ENCODE measurements around the gene ASTE1. TPM values are rescaled to one million over a fixed set of nuclear protein-coding genes. Genes with fewer than 3 reads are reported as not detected.

ASTE1 gene
- polyA plus RNA-seq, 1 donor from 2014 or later, result 2.0 TPM

DNA sequence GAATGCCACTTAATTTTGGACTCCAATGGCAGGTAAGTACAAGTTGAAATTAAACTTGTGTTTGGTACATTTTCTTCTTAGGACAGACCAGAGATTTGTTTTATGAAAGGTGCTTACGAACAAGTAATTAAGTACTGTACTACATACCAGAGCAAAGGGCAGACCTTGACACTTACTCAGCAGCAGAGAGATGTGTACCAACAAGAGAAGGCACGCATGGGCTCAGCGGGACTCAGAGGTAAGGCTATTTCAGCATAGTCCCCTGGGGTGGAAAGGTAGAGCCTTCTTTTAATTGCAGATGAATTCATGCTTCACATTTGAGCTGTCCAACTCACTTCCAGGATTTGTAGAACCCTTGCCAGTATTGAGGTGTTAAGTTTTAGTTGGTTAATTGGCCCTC lies 51.4 kb downstream of the ASTE1 start:
- TF ChIP-seq TAF1 (IDR thresholded peaks at IDR 0.05; ENCODE audit: low read depth) (no peak), MXI1 (conservative IDR thresholded peaks at IDR 0.05; ENCODE audit: poor library complexity, severe bottlenecking) (no peak), RAD21 (conservative IDR thresholded peaks at IDR 0.05) (no peak), POLR2AphosphoS5 (IDR thresholded peaks at IDR 0.05) (no peak), SMC3 (conservative IDR thresholded peaks at IDR 0.05; ENCODE audit: poor library complexity) (no peak), EP300 (conservative IDR thresholded peaks at IDR 0.05; ENCODE audit: poor library complexity, severe bottlenecking) (no peak), CTCF (IDR thresholded peaks at IDR 0.05; ENCODE audit: poor library complexity, severe bottlenecking) (no peak), EZH2 (IDR thresholded peaks at IDR 0.05; ENCODE audit: borderline replicate concordance, insufficient read depth, low read length, poor library complexity, severe bottlenecking) (no peak)
- TF ChIP-seq, protein P1, sequence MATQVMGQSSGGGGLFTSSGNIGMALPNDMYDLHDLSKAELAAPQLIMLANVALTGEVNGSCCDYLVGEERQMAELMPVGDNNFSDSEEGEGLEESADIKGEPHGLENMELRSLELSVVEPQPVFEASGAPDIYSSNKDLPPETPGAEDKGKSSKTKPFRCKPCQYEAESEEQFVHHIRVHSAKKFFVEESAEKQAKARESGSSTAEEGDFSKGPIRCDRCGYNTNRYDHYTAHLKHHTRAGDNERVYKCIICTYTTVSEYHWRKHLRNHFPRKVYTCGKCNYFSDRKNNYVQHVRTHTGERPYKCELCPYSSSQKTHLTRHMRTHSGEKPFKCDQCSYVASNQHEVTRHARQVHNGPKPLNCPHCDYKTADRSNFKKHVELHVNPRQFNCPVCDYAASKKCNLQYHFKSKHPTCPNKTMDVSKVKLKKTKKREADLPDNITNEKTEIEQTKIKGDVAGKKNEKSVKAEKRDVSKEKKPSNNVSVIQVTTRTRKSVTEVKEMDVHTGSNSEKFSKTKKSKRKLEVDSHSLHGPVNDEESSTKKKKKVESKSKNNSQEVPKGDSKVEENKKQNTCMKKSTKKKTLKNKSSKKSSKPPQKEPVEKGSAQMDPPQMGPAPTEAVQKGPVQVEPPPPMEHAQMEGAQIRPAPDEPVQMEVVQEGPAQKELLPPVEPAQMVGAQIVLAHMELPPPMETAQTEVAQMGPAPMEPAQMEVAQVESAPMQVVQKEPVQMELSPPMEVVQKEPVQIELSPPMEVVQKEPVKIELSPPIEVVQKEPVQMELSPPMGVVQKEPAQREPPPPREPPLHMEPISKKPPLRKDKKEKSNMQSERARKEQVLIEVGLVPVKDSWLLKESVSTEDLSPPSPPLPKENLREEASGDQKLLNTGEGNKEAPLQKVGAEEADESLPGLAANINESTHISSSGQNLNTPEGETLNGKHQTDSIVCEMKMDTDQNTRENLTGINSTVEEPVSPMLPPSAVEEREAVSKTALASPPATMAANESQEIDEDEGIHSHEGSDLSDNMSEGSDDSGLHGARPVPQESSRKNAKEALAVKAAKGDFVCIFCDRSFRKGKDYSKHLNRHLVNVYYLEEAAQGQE (IDR thresholded peaks at IDR 0.05; ENCODE audit: borderline replicate concordance), result no peak
- Histone ChIP-seq H2AFZ (ENCODE audit: low read depth, low read length) (no peak overlapping the region), H3K9me2 (ENCODE audit: insufficient read depth, low read length) (no peaks in the 10 kb centered on the region), H3K9ac (ENCODE audit: low read length) (no peak overlapping the region), H3K4me2 (ENCODE audit: low read length) (no peak overlapping the region), H3K79me2 (replicated peaks; ENCODE audit: insufficient read depth, low read length) (no peaks in the 10 kb centered on the region), H3K36me3 (ENCODE audit: insufficient read depth, low read length) (peaks cover 4% of the 10 kb centered on the region), H3K27ac (ENCODE audit: low read length) (no peak overlapping the region), H3K27me3 (ENCODE audit: insufficient read depth, low read depth, low read length) (no peaks in the 10 kb centered on the region), H3K9me3 (ENCODE audit: low read length) (no peaks in the 10 kb centered on the region), H4K20me1 (ENCODE audit: insufficient read depth) (no peaks in the 10 kb centered on the region), H3K4me3 (ENCODE audit: low read length) (no peak overlapping the region), H3F3A (ENCODE audit: insufficient read depth, low read length, poor library complexity, severe bottlenecking) (no peaks in the 10 kb centered on the region)

GRCh38 chr3:130974201-130974600 lies 52.4 kb downstream of the ASTE1 start:
- H3K4me3 ChIP-seq (ENCODE audit: low read length), result no peak overlapping the region
- no peaks in the 10 kb centered on the region for H4K20me1 ChIP-seq (ENCODE audit: insufficient read depth)
- no peak overlapping the region for H3K27ac ChIP-seq (ENCODE audit: low read length)
- H3K4me2 ChIP-seq (ENCODE audit: low read length), result no peak overlapping the region
- no peak overlapping the region for H3K9ac ChIP-seq (ENCODE audit: low read length)
- TF ChIP-seq EP300 (conservative IDR thresholded peaks at IDR 0.05; ENCODE audit: poor library complexity, severe bottlenecking), result no peak
- TF ChIP-seq POLR2AphosphoS5 (IDR thresholded peaks at IDR 0.05), result no peak
- TF ChIP-seq SMC3 (conservative IDR thresholded peaks at IDR 0.05; ENCODE audit: poor library complexity), result no peak
- TF ChIP-seq, protein P1 (IDR thresholded peaks at IDR 0.05; ENCODE audit: borderline replicate concordance), result no peak
- TF ChIP-seq CTCF (IDR thresholded peaks at IDR 0.05; ENCODE audit: poor library complexity, severe bottlenecking), result no peak
- no peak for TF ChIP-seq RAD21 (conservative IDR thresholded peaks at IDR 0.05)
- no peak for TF ChIP-seq TAF1 (IDR thresholded peaks at IDR 0.05; ENCODE audit: low read depth)
- TF ChIP-seq EZH2 (IDR thresholded peaks at IDR 0.05; ENCODE audit: borderline replicate concordance, insufficient read depth, low read length, poor library complexity, severe bottlenecking), result no peak
- TF ChIP-seq MXI1 (conservative IDR thresholded peaks at IDR 0.05; ENCODE audit: poor library complexity, severe bottlenecking), result no peak
- H2AFZ ChIP-seq (ENCODE audit: low read depth, low read length), result no peak overlapping the region
- no peaks in the 10 kb centered on the region for H3K9me3 ChIP-seq (ENCODE audit: low read length)
- H3F3A ChIP-seq (ENCODE audit: insufficient read depth, low read length, poor library complexity, severe bottlenecking), result no peaks in the 10 kb centered on the region
- no peaks in the 10 kb centered on the region for H3K27me3 ChIP-seq (ENCODE audit: insufficient read depth, low read depth, low read length)
- H3K79me2 ChIP-seq (replicated peaks; ENCODE audit: insufficient read depth, low read length), result no peaks in the 10 kb centered on the region
- H3K36me3 ChIP-seq (ENCODE audit: insufficient read depth, low read length), result peaks cover 4% of the 10 kb centered on the region
- no peaks in the 10 kb centered on the region for H3K9me2 ChIP-seq (ENCODE audit: insufficient read depth, low read length)

Measured in neural cell (in vitro differentiated cells).